CMK (cell line): ENCODE data around the gene MYMK.

ENCODE experiments used
- DNase-seq: peaks from one replicate; pipeline ENCODE4 v3.0.0-alpha.2; 2010; ENCODE audit warnings: low read depth

MYMK gene

GRCh38 chr9:133468374-133468773, 56.4 kb downstream of the MYMK start:
- DNase-seq, result no peak

- DNase-seq, result no peak
Measured at GRCh38 chr9:133467101-133467500, 57.7 kb downstream of the MYMK start.

- no peak for DNase-seq
Measured at GRCh38 chr9:133465984-133466383, 58.8 kb downstream of the MYMK start.

GRCh38 chr9:133464638-133465037, 60.1 kb downstream of the MYMK start:
- no peak for DNase-seq
